Measurements from ENCODE around the gene PEX7.
"Not testable (repeated sequence)": the region's sequence is repeated elsewhere in the genome, so short reads cannot be mapped to it uniquely, and the experiment has no call there.

PEX7 gene

GRCh38 chr6:136812174-136812573, 10.2 kb upstream of the PEX7 start:
- Histone ChIP-seq H3K9me2 (replicated peaks; ENCODE audit: low read depth, low read length) (no peaks in the 10 kb centered on the region), H3F3A (ENCODE audit: low read depth) (no peaks in the 10 kb centered on the region), H3K27me3 (ENCODE audit: insufficient read depth, low read length, poor library complexity, severe bottlenecking) (no peaks in the 10 kb centered on the region), H3K9me3 (ENCODE audit: insufficient read depth, low read depth, low read length) (no peaks in the 10 kb centered on the region), H3K79me2 (ENCODE audit: insufficient read depth, low read length) (no peaks in the 10 kb centered on the region), H3K36me3 (ENCODE audit: insufficient read depth, low read length) (no peaks in the 10 kb centered on the region), H3K4me2 (ENCODE audit: low read depth, low read length, poor library complexity, severe bottlenecking) (no peak overlapping the region), H3K4me3 (ENCODE audit: low read length, poor library complexity, severe bottlenecking) (no peak overlapping the region), H4K20me1 (ENCODE audit: insufficient read depth, low read length, poor library complexity, severe bottlenecking) (no peaks in the 10 kb centered on the region), H3K4me1 (ENCODE audit: insufficient read depth, low read length, poor library complexity, severe bottlenecking) (no peaks in the 10 kb centered on the region), H2AFZ (ENCODE audit: low read length) (no peak overlapping the region), H3K9ac (ENCODE audit: low read depth, low read length, poor library complexity, severe bottlenecking) (no peak overlapping the region)
- TF ChIP-seq CTCF (conservative IDR thresholded peaks at IDR 0.05; ENCODE audit: low read length) = no peak
- no peak for TF ChIP-seq EZH2phosphoT487 (IDR thresholded peaks at IDR 0.05; ENCODE audit: borderline replicate concordance)

GRCh38 chr6:136815608-136816007, 6.8 kb upstream of the PEX7 start:
- not testable (repeated sequence) for H3K9me3 ChIP-seq (ENCODE audit: insufficient read depth, low read depth, low read length); H3K4me1 ChIP-seq (ENCODE audit: insufficient read depth, low read length, poor library complexity, severe bottlenecking); H3K79me2 ChIP-seq (ENCODE audit: insufficient read depth, low read length); H3F3A ChIP-seq (ENCODE audit: low read depth); H3K4me3 ChIP-seq (ENCODE audit: low read length, poor library complexity, severe bottlenecking); H4K20me1 ChIP-seq (ENCODE audit: insufficient read depth, low read length, poor library complexity, severe bottlenecking); H3K4me2 ChIP-seq (ENCODE audit: low read depth, low read length, poor library complexity, severe bottlenecking); H3K9ac ChIP-seq (ENCODE audit: low read depth, low read length, poor library complexity, severe bottlenecking); H3K36me3 ChIP-seq (ENCODE audit: insufficient read depth, low read length); H2AFZ ChIP-seq (ENCODE audit: low read length); H3K9me2 ChIP-seq (replicated peaks; ENCODE audit: low read depth, low read length)
- H3K27me3 ChIP-seq (ENCODE audit: insufficient read depth, low read length, poor library complexity, severe bottlenecking) = peaks cover 28% of the 10 kb centered on the region

GRCh38 chr6:136816656-136817055, 5.7 kb upstream of the PEX7 start:
- H3K36me3 ChIP-seq (ENCODE audit: insufficient read depth, low read length) = no peaks in the 10 kb centered on the region
- H3K4me1 ChIP-seq (ENCODE audit: insufficient read depth, low read length, poor library complexity, severe bottlenecking) = peaks cover 2% of the 10 kb centered on the region
- no peak overlapping the region for H2AFZ ChIP-seq (ENCODE audit: low read length)
- H3K79me2 ChIP-seq (ENCODE audit: insufficient read depth, low read length) = no peaks in the 10 kb centered on the region
- H3K27me3 ChIP-seq (ENCODE audit: insufficient read depth, low read length, poor library complexity, severe bottlenecking) = peaks cover 39% of the 10 kb centered on the region
- no peak for TF ChIP-seq CTCF (conservative IDR thresholded peaks at IDR 0.05; ENCODE audit: low read length)
- TF ChIP-seq EZH2phosphoT487 (IDR thresholded peaks at IDR 0.05; ENCODE audit: borderline replicate concordance) = no peak
- H3K4me3 ChIP-seq (ENCODE audit: low read length, poor library complexity, severe bottlenecking) = no peak overlapping the region
- H3K9me3 ChIP-seq (ENCODE audit: insufficient read depth, low read depth, low read length) = no peaks in the 10 kb centered on the region
- H3F3A ChIP-seq (ENCODE audit: low read depth) = no peaks in the 10 kb centered on the region
- no peak overlapping the region for H3K9ac ChIP-seq (ENCODE audit: low read depth, low read length, poor library complexity, severe bottlenecking)
- H4K20me1 ChIP-seq (ENCODE audit: insufficient read depth, low read length, poor library complexity, severe bottlenecking) = no peaks in the 10 kb centered on the region
- H3K4me2 ChIP-seq (ENCODE audit: low read depth, low read length, poor library complexity, severe bottlenecking) = no peak overlapping the region
- H3K9me2 ChIP-seq (replicated peaks; ENCODE audit: low read depth, low read length) = no peaks in the 10 kb centered on the region; the same call in 1 of the 2 replicates

- Histone ChIP-seq H4K20me1 (ENCODE audit: insufficient read depth, low read length, poor library complexity, severe bottlenecking) (no peaks in the 10 kb centered on the region), H3K79me2 (ENCODE audit: insufficient read depth, low read length) (no peaks in the 10 kb centered on the region), H3K4me3 (ENCODE audit: low read length, poor library complexity, severe bottlenecking) (no peak overlapping the region), H3K27me3 (ENCODE audit: insufficient read depth, low read length, poor library complexity, severe bottlenecking) (peaks cover 43% of the 10 kb centered on the region), H3K4me2 (ENCODE audit: low read depth, low read length, poor library complexity, severe bottlenecking) (no peak overlapping the region), H3K9me3 (ENCODE audit: insufficient read depth, low read depth, low read length) (no peaks in the 10 kb centered on the region), H3K36me3 (ENCODE audit: insufficient read depth, low read length) (no peaks in the 10 kb centered on the region), H3K4me1 (ENCODE audit: insufficient read depth, low read length, poor library complexity, severe bottlenecking) (peaks cover 12% of the 10 kb centered on the region), H3K9ac (ENCODE audit: low read depth, low read length, poor library complexity, severe bottlenecking) (no peak overlapping the region), H3F3A (ENCODE audit: low read depth) (0 out of 2 replicates have a peak, but pooled peaks cover 5% of the 10 kb centered on the region), H2AFZ (ENCODE audit: low read length) (no peak overlapping the region), H3K9me2 (replicated peaks; ENCODE audit: low read depth, low read length) (no peaks in the 10 kb centered on the region; the same call in 1 of the 2 replicates)
- TF ChIP-seq EZH2phosphoT487 (IDR thresholded peaks at IDR 0.05; ENCODE audit: borderline replicate concordance) = no peak
- no peak for TF ChIP-seq CTCF (conservative IDR thresholded peaks at IDR 0.05; ENCODE audit: low read length)
These were observed 1.8 kb upstream of the PEX7 start for GRCh38 chr6:136820561-136820960.

Measured in Loucy (cell line).